Measurements from ENCODE around the gene TBC1D22A.

The TBC1D22A gene

DNA sequence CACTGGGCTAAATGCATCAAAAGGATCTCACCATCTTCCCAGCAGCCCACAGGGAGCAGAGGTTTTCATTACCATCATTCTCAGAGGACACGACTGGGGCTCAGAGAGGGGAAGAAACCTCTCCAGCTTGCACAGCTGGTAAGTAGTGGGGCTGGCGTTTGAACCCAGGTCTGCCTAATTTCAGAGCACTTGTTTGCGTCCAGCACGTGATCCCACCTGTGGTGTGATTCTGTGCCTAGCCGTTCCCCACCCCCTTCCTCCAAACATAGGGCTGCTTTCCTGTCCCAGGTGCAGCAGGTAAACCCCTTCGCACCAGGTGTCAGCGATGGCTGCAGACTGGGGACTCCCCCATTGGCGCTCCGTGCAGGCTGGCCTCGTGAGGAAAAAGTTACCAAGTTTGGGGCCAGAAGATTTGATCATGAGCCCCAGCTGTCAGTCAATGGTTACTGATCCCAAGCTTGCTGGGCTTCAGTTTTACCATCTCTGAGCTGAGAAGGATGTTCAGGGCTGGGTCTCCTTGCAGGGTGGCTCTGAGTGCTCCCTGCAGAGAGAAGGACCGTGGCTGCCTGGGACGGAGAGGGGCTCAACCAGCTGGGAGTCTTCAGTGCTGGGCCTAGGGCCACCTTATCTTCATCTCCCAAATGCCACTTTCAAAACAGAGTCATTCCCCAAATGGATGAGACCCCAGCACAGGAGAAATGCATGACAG lies 445.6 kb downstream of the TBC1D22A start:
- H3F3A ChIP-seq (ENCODE audit: insufficient read depth, low read length) = no peaks in the 10 kb centered on the region
- H3K9me3 ChIP-seq (ENCODE audit: low read length) = no peaks in the 10 kb centered on the region
- no peaks in the 10 kb centered on the region for H3K79me2 ChIP-seq (ENCODE audit: insufficient read depth, low read length)
- no peak overlapping the region for H2AFZ ChIP-seq (ENCODE audit: low read length)
- H3K4me2 ChIP-seq (ENCODE audit: low read length) = no peak overlapping the region
- no peaks in the 10 kb centered on the region for H3K36me3 ChIP-seq (ENCODE audit: insufficient read depth, low read length)
- H3K27me3 ChIP-seq (ENCODE audit: insufficient read depth, low read length) = peaks cover 3% of the 10 kb centered on the region; the same call in 1 of the 2 replicates
- no peak overlapping the region for H3K27ac ChIP-seq (ENCODE audit: low read depth, low read length, poor library complexity, severe bottlenecking)
- H3K9ac ChIP-seq (ENCODE audit: low read length) = no peak overlapping the region
- no peaks in the 10 kb centered on the region for H3K4me1 ChIP-seq (ENCODE audit: insufficient read depth, low read length, severe bottlenecking)
- H4K20me1 ChIP-seq (ENCODE audit: insufficient read depth, low read length) = no peaks in the 10 kb centered on the region
- TF ChIP-seq, protein P1, sequence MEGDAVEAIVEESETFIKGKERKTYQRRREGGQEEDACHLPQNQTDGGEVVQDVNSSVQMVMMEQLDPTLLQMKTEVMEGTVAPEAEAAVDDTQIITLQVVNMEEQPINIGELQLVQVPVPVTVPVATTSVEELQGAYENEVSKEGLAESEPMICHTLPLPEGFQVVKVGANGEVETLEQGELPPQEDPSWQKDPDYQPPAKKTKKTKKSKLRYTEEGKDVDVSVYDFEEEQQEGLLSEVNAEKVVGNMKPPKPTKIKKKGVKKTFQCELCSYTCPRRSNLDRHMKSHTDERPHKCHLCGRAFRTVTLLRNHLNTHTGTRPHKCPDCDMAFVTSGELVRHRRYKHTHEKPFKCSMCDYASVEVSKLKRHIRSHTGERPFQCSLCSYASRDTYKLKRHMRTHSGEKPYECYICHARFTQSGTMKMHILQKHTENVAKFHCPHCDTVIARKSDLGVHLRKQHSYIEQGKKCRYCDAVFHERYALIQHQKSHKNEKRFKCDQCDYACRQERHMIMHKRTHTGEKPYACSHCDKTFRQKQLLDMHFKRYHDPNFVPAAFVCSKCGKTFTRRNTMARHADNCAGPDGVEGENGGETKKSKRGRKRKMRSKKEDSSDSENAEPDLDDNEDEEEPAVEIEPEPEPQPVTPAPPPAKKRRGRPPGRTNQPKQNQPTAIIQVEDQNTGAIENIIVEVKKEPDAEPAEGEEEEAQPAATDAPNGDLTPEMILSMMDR (IDR thresholded peaks at IDR 0.05; ENCODE audit: low read length) = no peak
- no peak for TF ChIP-seq EZH2 (IDR thresholded peaks at IDR 0.05; ENCODE audit: borderline replicate concordance, low read length)
- H3K9me2 ChIP-seq (ENCODE audit: low read depth, low read length) = no peaks in the 10 kb centered on the region
- H3K4me3 ChIP-seq (ENCODE audit: low read depth, low read length, poor library complexity, severe bottlenecking) = no peak overlapping the region

DNA sequence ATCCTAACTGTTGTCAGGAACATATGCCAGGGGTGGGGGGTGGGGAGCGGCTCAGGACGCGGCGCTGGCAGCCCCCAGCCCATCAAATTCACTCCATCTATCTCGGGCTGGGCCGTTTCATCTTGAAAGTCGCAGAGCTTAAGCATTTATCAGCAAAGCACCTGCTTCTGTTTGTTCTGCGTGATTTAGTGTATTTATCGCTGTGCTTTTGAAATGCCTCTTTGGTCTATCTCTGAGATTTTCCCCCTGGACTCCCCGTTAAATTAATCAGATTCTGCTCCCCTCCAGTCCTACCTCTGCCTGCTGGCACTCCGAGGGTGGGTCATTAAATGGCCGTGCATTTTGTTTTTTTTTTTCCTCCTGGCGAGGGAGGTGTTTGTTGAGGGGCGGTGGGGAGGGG lies 446.2 kb downstream of the TBC1D22A start:
- TF ChIP-seq, protein P1 (IDR thresholded peaks at IDR 0.05; ENCODE audit: low read length) = no peak
- TF ChIP-seq EZH2 (IDR thresholded peaks at IDR 0.05; ENCODE audit: borderline replicate concordance, low read length) = no peak
- H3K4me1 ChIP-seq (ENCODE audit: insufficient read depth, low read length, severe bottlenecking) = no peaks in the 10 kb centered on the region
- H3K79me2 ChIP-seq (ENCODE audit: insufficient read depth, low read length) = no peaks in the 10 kb centered on the region
- no peaks in the 10 kb centered on the region for H3K9me2 ChIP-seq (ENCODE audit: low read depth, low read length)
- H3K9ac ChIP-seq (ENCODE audit: low read length) = no peak overlapping the region
- no peak overlapping the region for H3K4me2 ChIP-seq (ENCODE audit: low read length)
- H3K36me3 ChIP-seq (ENCODE audit: insufficient read depth, low read length) = no peaks in the 10 kb centered on the region
- no peak overlapping the region for H2AFZ ChIP-seq (ENCODE audit: low read length)
- no peak overlapping the region for H3K27ac ChIP-seq (ENCODE audit: low read depth, low read length, poor library complexity, severe bottlenecking)
- no peaks in the 10 kb centered on the region for H4K20me1 ChIP-seq (ENCODE audit: insufficient read depth, low read length)
- H3K4me3 ChIP-seq (ENCODE audit: low read depth, low read length, poor library complexity, severe bottlenecking) = no peak overlapping the region
- H3F3A ChIP-seq (ENCODE audit: insufficient read depth, low read length) = no peaks in the 10 kb centered on the region
- H3K27me3 ChIP-seq (ENCODE audit: insufficient read depth, low read length) = 0 out of 2 replicates have a peak, but pooled peaks cover 3% of the 10 kb centered on the region
- H3K9me3 ChIP-seq (ENCODE audit: low read length) = no peaks in the 10 kb centered on the region

DNA sequence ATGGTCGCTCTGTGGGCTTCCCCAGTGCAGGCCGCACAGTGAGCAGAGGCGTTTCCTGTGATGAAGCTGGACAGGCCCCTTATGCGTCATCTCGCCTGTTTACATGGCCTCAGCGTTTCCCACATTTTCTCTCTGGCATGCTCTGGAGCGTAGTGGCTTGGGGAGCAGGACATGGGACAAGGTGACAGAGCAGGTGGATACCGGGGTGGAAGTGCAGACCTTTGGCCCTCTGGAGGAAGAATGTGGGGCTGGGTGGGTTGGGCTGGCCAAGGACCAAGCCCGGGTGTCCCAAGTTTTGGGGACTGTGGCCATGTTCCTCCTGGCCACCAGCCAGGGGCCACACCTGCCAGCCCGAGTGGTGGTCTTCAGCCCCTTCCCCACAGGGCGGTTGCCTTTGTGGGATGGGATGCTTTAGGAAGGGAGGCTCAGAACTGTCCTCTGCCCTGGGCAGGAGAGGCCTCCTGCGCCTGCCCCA lies 446.6 kb downstream of the TBC1D22A start:
- TF ChIP-seq EZH2 (IDR thresholded peaks at IDR 0.05; ENCODE audit: borderline replicate concordance, low read length) = no peak
- TF ChIP-seq, protein P1 (IDR thresholded peaks at IDR 0.05; ENCODE audit: low read length) = no peak
- H4K20me1 ChIP-seq (ENCODE audit: insufficient read depth, low read length) = no peaks in the 10 kb centered on the region
- 0 out of 2 replicates have a peak, but pooled peaks cover 3% of the 10 kb centered on the region for H3K27me3 ChIP-seq (ENCODE audit: insufficient read depth, low read length)

More for the DNA sequence above, 446.6 kb downstream of the TBC1D22A start:
- H3K36me3 ChIP-seq (ENCODE audit: insufficient read depth, low read length) = no peaks in the 10 kb centered on the region
- H3K27ac ChIP-seq (ENCODE audit: low read depth, low read length, poor library complexity, severe bottlenecking) = no peak overlapping the region
- H3K4me3 ChIP-seq (ENCODE audit: low read depth, low read length, poor library complexity, severe bottlenecking) = no peak overlapping the region
- no peak overlapping the region for H3K4me2 ChIP-seq (ENCODE audit: low read length)
- H3K4me1 ChIP-seq (ENCODE audit: insufficient read depth, low read length, severe bottlenecking) = no peaks in the 10 kb centered on the region
- H2AFZ ChIP-seq (ENCODE audit: low read length) = no peak overlapping the region
- no peaks in the 10 kb centered on the region for H3K9me2 ChIP-seq (ENCODE audit: low read depth, low read length)
- no peaks in the 10 kb centered on the region for H3F3A ChIP-seq (ENCODE audit: insufficient read depth, low read length)
- H3K9me3 ChIP-seq (ENCODE audit: low read length) = no peaks in the 10 kb centered on the region
- no peaks in the 10 kb centered on the region for H3K79me2 ChIP-seq (ENCODE audit: insufficient read depth, low read length)
- no peak overlapping the region for H3K9ac ChIP-seq (ENCODE audit: low read length)
